Peyer's patch (tissue), 4 donors: ENCODE measurements around the gene GRID2. TPM values are rescaled to one million over a fixed set of nuclear protein-coding genes. Genes with fewer than 3 reads are reported as not detected.
"Not testable (repeated sequence)": the region's sequence is repeated elsewhere in the genome, so short reads cannot be mapped to it uniquely, and the experiment has no call there.

Source experiments
- DNase-seq, 3 donors: peaks; one replicate each; pipeline ENCODE4 v3.0.0-alpha.2; 2017 to 2019
- H3K27ac ChIP-seq, 4 donors: fragments of 200-600 bp; sonication (generic); one replicate each; pipeline ENCODE4 v1.5.1; 2016 to 2019
- H3K27me3 ChIP-seq, 2 donors: fragments of 200-600 bp; sonication (generic); one replicate each; pipeline ENCODE4 v1.5.1; 2019
- H3K36me3 ChIP-seq, 3 donors: fragments of 200-600 bp; sonication (generic); one replicate each; pipeline ENCODE4 v1.5.1; 2016 to 2019
- H3K4me1 ChIP-seq, 4 donors: fragments of 200-600 bp; sonication (generic); one replicate each; pipeline ENCODE4 v1.5.1; 2016 to 2019
- H3K4me3 ChIP-seq, 4 donors: fragments of 200-600 bp; sonication (generic); 1 replicate in 3 of 4; 2 replicates in 1 of 4; pipeline ENCODE4 v1.5.1; 2016 to 2019; ENCODE audit warnings: mild to moderate bottlenecking in 1 of 4
- H3K9me3 ChIP-seq, 4 donors: fragments of 200-600 bp; sonication (generic); one replicate each; pipeline ENCODE4 v1.5.1; 2016 to 2019; ENCODE audit warnings: mild to moderate bottlenecking in 1 of 4
- POLR2A ChIP-seq, 2 donors: fragments of 450-650 bp; IDR thresholded peaks; one replicate each; pipeline ENCODE4 v1.5.1; 2017; ENCODE audit warnings: antibody characterized with exemption in 2 of 2, mild to moderate bottlenecking in 2 of 2, moderate library complexity in 2 of 2
- total RNA-seq, 4 donors: library from RNA; depleted of rRNA; stranded (reverse); fragments of >200 nt; gene quantifications; one replicate each; pipeline ENCODE4 v1.1.0, GENCODE V29; 2016
- TF ChIP-seq, protein P1 (sequence below), 6 experiments: fragments of 450-650 bp in 4 of 6; fragments of 200-600 bp in 2 of 6; sonication (generic) in 1 of 6; IDR thresholded peaks; one replicate each; pipeline ENCODE4 v1.5.1; 2017 to 2019; ENCODE audit warnings: antibody characterized with exemption in 6 of 6, mild to moderate bottlenecking in 3 of 6, moderate library complexity in 1 of 6

GRID2 gene
- total RNA-seq, 4 donors from 2014 or later: 0.54 TPM; not detected in 3

DNA sequence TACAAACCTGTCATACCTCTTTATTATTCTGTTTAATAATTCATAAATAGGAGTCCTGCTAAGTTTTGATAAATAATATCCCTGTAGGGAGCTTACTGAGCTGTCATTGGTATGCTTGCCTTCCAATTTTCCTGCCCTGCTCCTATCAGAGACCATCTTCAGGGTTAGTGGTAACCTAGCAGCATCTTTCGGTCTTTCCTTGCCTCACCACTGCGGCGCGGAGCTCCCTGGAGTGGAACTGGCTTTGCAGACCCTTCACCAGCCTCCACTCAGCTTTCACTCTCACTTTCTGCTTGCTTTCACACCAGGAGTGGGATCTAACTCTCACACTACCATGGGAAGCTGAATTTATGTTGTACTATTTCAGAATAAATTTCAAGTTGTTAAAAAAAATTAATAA is 1043.1 kb downstream of the GRID2 start:
- TF ChIP-seq, protein P1, sequence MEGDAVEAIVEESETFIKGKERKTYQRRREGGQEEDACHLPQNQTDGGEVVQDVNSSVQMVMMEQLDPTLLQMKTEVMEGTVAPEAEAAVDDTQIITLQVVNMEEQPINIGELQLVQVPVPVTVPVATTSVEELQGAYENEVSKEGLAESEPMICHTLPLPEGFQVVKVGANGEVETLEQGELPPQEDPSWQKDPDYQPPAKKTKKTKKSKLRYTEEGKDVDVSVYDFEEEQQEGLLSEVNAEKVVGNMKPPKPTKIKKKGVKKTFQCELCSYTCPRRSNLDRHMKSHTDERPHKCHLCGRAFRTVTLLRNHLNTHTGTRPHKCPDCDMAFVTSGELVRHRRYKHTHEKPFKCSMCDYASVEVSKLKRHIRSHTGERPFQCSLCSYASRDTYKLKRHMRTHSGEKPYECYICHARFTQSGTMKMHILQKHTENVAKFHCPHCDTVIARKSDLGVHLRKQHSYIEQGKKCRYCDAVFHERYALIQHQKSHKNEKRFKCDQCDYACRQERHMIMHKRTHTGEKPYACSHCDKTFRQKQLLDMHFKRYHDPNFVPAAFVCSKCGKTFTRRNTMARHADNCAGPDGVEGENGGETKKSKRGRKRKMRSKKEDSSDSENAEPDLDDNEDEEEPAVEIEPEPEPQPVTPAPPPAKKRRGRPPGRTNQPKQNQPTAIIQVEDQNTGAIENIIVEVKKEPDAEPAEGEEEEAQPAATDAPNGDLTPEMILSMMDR (IDR thresholded peaks at IDR 0.05): no peak
- no peak for TF ChIP-seq POLR2A (IDR thresholded peaks at IDR 0.05)
- no peaks in the 10 kb centered on the region for H3K4me1 ChIP-seq
- H3K4me3 ChIP-seq: no peak overlapping the region
- H3K27ac ChIP-seq: no peak overlapping the region
- no peak for DNase-seq
- H3K9me3 ChIP-seq: no peaks in the 10 kb centered on the region
- no peaks in the 10 kb centered on the region for H3K36me3 ChIP-seq
- H3K27me3 ChIP-seq: no peaks in the 10 kb centered on the region

- TF ChIP-seq, protein P1 (IDR thresholded peaks at IDR 0.05): no peak
- TF ChIP-seq POLR2A (IDR thresholded peaks at IDR 0.05): no peak
- Histone ChIP-seq H3K27ac (no peak overlapping the region), H3K27me3 (no peaks in the 10 kb centered on the region), H3K4me1 (no peaks in the 10 kb centered on the region), H3K36me3 (no peaks in the 10 kb centered on the region), H3K9me3 (no peaks in the 10 kb centered on the region), H3K4me3 (no peak overlapping the region)
- DNase-seq: no peak
Measured at GRCh38 chr4:93348896-93349295, 1045.1 kb downstream of the GRID2 start.

- Histone ChIP-seq H3K36me3 (no peaks in the 10 kb centered on the region), H3K9me3 (no peaks in the 10 kb centered on the region), H3K27me3 (no peaks in the 10 kb centered on the region), H3K27ac (no peak overlapping the region), H3K4me3 (no peak overlapping the region), H3K4me1 (no peaks in the 10 kb centered on the region)
- no peak for TF ChIP-seq POLR2A (IDR thresholded peaks at IDR 0.05)
- TF ChIP-seq, protein P1 (IDR thresholded peaks at IDR 0.05): no peak
- DNase-seq: no peak
Measured at GRCh38 chr4:93351846-93352245, 1048.1 kb downstream of the GRID2 start.

DNA sequence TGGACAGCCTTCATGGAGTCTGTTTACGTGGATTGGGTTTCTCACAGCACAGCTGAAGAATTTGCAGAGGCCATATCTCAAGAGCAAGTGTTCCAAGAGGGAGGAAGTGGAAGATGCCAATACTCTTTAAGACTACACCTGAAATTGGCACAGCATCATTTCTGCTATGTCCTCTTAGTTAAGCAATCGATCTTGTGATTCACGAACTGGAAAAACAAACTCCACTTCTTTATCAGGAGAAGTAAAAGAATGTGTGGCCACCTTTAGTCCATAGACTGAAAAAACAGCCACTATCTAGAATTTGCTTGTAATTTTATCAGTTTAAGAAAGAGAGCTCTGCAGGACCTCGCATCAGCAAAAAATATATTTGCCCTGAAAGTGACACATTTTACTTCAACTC is 1051.6 kb downstream of the GRID2 start:
- TF ChIP-seq, protein P1 (IDR thresholded peaks at IDR 0.05): no peak
- TF ChIP-seq POLR2A (IDR thresholded peaks at IDR 0.05): no peak
- Histone ChIP-seq H3K27me3 (no peaks in the 10 kb centered on the region), H3K36me3 (no peaks in the 10 kb centered on the region), H3K9me3 (no peaks in the 10 kb centered on the region), H3K4me1 (no peaks in the 10 kb centered on the region), H3K4me3 (no peak overlapping the region), H3K27ac (no peak overlapping the region)
- DNase-seq: no peak

- no peak overlapping the region for H3K4me3 ChIP-seq
- no peak overlapping the region for H3K27ac ChIP-seq
- H3K9me3 ChIP-seq: no peaks in the 10 kb centered on the region
- no peaks in the 10 kb centered on the region for H3K36me3 ChIP-seq
- no peak for DNase-seq
- H3K27me3 ChIP-seq: no peaks in the 10 kb centered on the region
- no peak for TF ChIP-seq POLR2A (IDR thresholded peaks at IDR 0.05)
- TF ChIP-seq, protein P1 (IDR thresholded peaks at IDR 0.05): no peak
- no peaks in the 10 kb centered on the region for H3K4me1 ChIP-seq
Measured at GRCh38 chr4:93359586-93359985, 1055.8 kb downstream of the GRID2 start.

DNA sequence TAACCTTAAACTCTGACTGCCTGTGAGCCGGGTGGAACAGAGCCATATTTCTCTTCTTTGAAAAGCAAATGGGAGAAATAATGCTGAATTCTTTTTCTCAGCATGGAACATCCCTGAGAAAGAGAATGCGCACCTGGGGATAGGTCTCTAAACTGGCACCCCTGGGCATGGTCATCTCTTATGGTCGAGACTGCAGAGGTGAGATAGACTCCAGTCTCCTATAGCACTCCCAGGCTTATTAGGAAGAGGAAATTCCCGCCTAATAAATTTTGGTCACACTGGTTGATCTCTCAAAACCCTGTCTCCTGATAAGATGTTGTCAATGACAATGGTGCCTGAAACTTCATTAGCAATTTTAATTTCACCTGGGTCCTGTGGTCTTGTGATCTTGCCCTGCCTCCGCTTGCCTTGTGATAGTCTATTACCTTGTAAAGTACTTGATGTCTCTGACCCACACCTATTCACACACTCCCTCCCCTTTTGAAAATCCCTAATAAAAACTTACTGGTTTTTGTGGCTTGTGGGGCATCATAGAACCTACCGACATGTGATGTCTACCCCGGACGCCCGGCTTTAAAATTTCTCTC is 1062.5 kb downstream of the GRID2 start:
- not testable (repeated sequence) for H3K27me3 ChIP-seq, DNase-seq, H3K36me3 ChIP-seq

More for the DNA sequence above, 1062.5 kb downstream of the GRID2 start:
- not testable (repeated sequence) for H3K27ac ChIP-seq, H3K4me3 ChIP-seq, H3K4me1 ChIP-seq, H3K9me3 ChIP-seq
